Measurements from ENCODE around the gene MTX2. TPM values are rescaled to one million over a fixed set of nuclear protein-coding genes. Genes with fewer than 3 reads are reported as not detected.

Gene MTX2
- total RNA-seq, 4 donors from 2014 or later, result 27.1 to 33.3 (median 29.1) TPM

DNA sequence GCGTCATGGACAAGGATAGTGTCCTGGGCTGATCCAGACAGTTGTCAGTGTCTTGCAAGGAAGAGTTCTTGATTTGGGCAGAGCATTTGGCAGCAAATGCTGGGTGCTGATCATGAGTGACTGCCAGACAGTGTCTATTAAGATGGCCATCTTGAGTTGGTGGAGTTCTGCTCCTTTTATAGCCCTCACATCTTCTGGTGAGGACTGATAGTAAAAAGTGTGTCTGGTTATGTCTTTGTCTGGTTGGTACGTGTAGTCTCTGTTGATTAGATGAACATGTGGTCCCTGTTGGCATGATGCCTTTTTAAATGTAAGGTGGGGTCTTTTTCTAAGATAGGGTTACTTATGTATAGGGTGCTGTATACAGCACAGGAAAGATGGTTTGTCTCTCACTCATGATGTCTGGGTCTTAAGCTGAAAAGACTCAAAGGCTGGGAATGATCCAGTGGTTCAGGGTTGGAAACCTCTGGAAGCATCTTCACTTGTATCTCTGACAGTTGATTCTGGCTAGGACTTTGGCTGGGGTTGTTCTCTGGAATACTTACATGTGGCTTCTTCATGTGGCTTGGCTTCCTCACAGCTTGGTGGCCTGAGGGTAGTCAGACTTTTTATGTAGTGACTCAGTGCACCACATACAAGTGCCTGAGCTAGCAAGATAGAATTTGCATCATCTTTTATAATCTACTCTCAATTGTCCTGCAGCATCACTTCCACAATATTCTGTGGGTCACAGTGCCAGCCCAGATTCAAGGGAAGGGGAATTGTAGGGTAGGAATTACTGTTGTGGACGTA, 11.8 kb downstream of the MTX2 start:
- WGBS, 2 donors, result 88 to 92% methylated on average over 3 of the region's 3 CpGs
- no peak for DNase-seq (ENCODE audit: low spot score in 2 of 2)
- TF ChIP-seq, protein P1, sequence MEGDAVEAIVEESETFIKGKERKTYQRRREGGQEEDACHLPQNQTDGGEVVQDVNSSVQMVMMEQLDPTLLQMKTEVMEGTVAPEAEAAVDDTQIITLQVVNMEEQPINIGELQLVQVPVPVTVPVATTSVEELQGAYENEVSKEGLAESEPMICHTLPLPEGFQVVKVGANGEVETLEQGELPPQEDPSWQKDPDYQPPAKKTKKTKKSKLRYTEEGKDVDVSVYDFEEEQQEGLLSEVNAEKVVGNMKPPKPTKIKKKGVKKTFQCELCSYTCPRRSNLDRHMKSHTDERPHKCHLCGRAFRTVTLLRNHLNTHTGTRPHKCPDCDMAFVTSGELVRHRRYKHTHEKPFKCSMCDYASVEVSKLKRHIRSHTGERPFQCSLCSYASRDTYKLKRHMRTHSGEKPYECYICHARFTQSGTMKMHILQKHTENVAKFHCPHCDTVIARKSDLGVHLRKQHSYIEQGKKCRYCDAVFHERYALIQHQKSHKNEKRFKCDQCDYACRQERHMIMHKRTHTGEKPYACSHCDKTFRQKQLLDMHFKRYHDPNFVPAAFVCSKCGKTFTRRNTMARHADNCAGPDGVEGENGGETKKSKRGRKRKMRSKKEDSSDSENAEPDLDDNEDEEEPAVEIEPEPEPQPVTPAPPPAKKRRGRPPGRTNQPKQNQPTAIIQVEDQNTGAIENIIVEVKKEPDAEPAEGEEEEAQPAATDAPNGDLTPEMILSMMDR (IDR thresholded peaks at IDR 0.05), result no peak
- TF ChIP-seq POLR2A (IDR thresholded peaks at IDR 0.05), result no peak
- no peak overlapping the region for H3K4me3 ChIP-seq (ENCODE audit: low read depth, poor library complexity, severe bottlenecking)
- intact Hi-C loops (cut with DNase I; ENCODE audit: low total_unique reads), result no loop called here

DNA sequence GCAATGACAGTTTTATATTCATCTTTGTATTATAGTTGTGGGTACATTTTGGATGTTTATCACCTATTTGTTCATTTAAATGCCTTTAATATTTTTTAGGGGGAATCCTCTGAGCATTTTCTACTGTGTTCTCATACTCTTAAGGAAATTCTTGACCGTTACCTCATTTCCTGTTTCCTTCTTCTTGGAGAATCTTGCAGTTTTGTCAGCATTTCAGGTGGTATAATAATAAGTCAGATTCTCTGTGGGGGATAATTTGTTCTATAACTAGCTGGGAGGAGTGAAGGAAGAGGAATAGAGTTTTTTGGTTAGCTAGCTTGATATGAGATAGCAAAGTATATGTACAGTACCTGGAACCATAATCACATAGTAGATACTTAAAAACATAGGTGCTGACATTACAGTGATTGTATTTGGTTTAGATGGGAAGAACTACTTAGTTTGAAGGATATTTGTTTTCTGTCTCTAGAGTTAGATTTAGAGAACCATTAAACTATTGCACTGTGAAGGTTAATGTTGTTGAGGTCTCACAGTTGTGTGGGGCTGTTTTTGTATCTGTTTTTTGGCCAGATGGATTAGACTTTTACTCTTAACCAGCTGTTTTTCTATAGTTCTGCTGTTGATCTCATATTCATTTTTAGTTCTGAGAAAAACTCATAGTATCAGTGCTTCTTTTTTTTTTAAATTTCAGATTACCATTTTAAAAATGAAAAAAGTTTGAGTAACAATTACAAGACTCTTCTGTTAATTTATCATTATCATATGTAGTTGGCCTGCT, 14.2 kb downstream of the MTX2 start:
- TF ChIP-seq, protein P1 (IDR thresholded peaks at IDR 0.05), result no peak
- no peak for TF ChIP-seq POLR2A (IDR thresholded peaks at IDR 0.05)
- intact Hi-C loops (cut with DNase I; ENCODE audit: low total_unique reads), result no loop called here
- H3K4me3 ChIP-seq (ENCODE audit: low read depth, poor library complexity, severe bottlenecking), result no peak overlapping the region
- DNase-seq (ENCODE audit: low spot score in 2 of 2), result no peak
- 70 to 77% methylated on average over 1 of the region's 1 CpG for whole genome bisulfite sequencing, 2 donors

DNA sequence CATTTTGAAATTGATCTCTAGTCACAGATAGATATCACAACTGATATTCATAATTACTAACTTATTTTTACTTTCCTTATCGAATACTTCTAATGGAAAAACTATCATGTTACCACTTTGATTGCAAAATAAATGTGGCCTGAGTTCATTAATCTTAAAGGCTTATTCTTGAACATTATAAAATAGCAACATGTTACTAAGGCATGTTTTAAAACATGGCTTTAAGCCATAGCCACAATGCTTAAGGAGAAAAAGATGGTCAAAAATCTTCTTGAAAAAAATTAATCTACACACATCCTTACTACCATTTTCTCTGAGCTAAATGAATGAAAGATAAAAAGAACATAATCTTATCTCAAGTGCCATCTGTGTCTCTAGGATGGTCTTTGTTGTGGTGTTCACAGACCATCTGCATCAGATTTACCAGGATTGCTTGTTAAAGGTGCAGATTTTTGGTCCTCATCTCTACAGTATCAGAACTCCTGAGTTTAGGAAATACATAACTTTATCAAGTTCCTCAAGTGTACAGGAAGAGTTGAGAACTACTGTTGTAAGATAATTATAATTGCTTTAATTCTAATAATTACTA, 15.3 kb downstream of the MTX2 start:
- TF ChIP-seq, protein P1 (IDR thresholded peaks at IDR 0.05), result no peak
- TF ChIP-seq POLR2A (IDR thresholded peaks at IDR 0.05), result no peak
- H3K4me3 ChIP-seq (ENCODE audit: low read depth, poor library complexity, severe bottlenecking), result no peak overlapping the region
- DNase-seq (ENCODE audit: low spot score in 2 of 2), result no peak
- 49 to 63% methylated on average over 1 of the region's 1 CpG for WGBS, 2 donors
- intact Hi-C loops (cut with DNase I; ENCODE audit: low total_unique reads), result no loop called here

DNA sequence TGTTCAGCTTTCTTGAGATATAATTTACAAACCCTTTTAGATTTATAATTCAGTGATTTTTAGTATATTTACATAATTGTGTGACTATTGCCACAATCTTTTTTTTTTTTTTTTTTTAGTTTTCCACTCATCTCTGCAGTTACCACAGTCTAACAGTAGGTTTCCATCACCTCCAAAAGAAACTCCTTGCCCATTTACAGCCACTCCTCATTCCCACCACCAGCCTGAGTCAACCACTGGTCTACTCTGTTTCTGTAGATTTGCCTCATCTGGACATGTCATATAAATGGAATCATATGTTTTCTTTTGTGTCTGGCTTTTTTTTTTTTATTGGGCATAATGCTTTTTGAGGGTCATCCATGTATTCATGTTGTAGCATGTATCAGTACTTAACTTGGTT, 16.1 kb downstream of the MTX2 start:
- intact Hi-C loops (cut with DNase I; ENCODE audit: low total_unique reads), result no loop called here
- TF ChIP-seq, protein P1 (IDR thresholded peaks at IDR 0.05), result no peak
- TF ChIP-seq POLR2A (IDR thresholded peaks at IDR 0.05), result no peak
- DNase-seq (ENCODE audit: low spot score in 2 of 2), result no peak
- no peak overlapping the region for H3K4me3 ChIP-seq (ENCODE audit: low read depth, poor library complexity, severe bottlenecking)

DNA sequence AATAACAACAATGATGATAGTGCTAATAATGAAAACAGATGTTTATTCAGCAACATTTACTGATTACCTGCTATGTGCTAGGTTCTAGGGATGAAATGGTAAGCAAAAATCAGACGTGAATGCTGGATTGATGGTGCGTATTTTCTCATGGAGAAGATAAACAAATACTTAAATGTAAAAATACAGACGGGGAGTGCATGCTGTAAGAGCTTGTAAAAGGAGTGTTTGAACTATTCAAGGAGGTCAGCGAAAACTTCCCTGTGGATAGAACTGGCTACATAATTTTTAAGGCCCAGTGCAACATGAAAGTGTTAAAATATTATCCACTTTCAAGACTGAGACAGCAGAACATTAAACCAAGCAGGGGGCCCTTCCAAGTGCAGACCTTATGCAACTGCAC, 22.1 kb downstream of the MTX2 start:
- intact Hi-C loops (cut with DNase I; ENCODE audit: low total_unique reads), result no loop called here
- TF ChIP-seq POLR2A (IDR thresholded peaks at IDR 0.05), result no peak
- TF ChIP-seq, protein P1 (IDR thresholded peaks at IDR 0.05), result no peak
- no peak for DNase-seq (ENCODE audit: low spot score in 2 of 2)
- H3K4me3 ChIP-seq (ENCODE audit: low read depth, poor library complexity, severe bottlenecking), result no peak overlapping the region
- 93% methylated on average over 4 of the region's 4 CpGs for WGBS, 2 donors

Data from lower leg skin (tissue), 4 donors.